ENCODE results near the gene NTNG2. TPM values are rescaled to one million over a fixed set of nuclear protein-coding genes. Genes with fewer than 3 reads are reported as not detected.

NTNG2 gene
- total and polyA plus RNA-seq, 2 donors (not counting 1 experiment from before 2014, with no cell fraction given): 5.0 to 6.6 TPM

- no peak for DNase-seq
- Histone ChIP-seq H3K79me2 (ENCODE audit: control insufficient read depth, insufficient read depth, low read length) (peaks cover 83% of the 10 kb centered on the region), H3K27ac (ENCODE audit: low read length in 2 of 2) (peak overlapping the region in 1 of 2 donors; percentile 8), H4K20me1 (ENCODE audit: control insufficient read depth, insufficient read depth, low read length, poor library complexity, severe bottlenecking) (peaks cover 74% of the 10 kb centered on the region), H3K4me2 (replicated peaks; ENCODE audit: low read depth, low read length, poor library complexity, severe bottlenecking) (no peak overlapping the region), H2AFZ (ENCODE audit: insufficient read depth, low read depth, low read length, poor library complexity, severe bottlenecking) (no peak overlapping the region), H3K9ac (ENCODE audit: low read length) (no peak overlapping the region), H3K36me3 (replicated peaks in 1 of 2; ENCODE audit: control extremely low read depth in 1 of 2, control insufficient read depth in 1 of 2, extremely low read depth in 1 of 2, insufficient read depth in 2 of 2, low read length in 1 of 2) (peaks cover 7 to 91% of the 10 kb centered on the region in 2 experiments), H3K9me3 (ENCODE audit: control extremely low read depth in 1 of 3, control insufficient read depth in 2 of 3, insufficient read depth in 1 of 3, low read length in 2 of 3) (no peaks in the 10 kb centered on the region), H3K4me3 (ENCODE audit: control extremely low read depth in 1 of 5, extremely low read depth in 1 of 5, insufficient read depth in 1 of 5, low read depth in 2 of 5, low read length in 4 of 5) (no peak overlapping the region), H3K27me3 (replicated peaks in 1 of 4; ENCODE audit: control extremely low read depth in 1 of 4, control insufficient read depth in 3 of 4, insufficient read depth in 4 of 4, low read length in 3 of 4) (no peaks in the 10 kb centered on the region), H3K4me1 (ENCODE audit: control insufficient read depth in 2 of 2, insufficient read depth in 2 of 2, low read length in 2 of 2) (no peaks in the 10 kb centered on the region)
- WGBS (ENCODE audit: insufficient coverage): 96% methylated on average over 11 of the region's 13 CpGs
- Mint-ChIP-seq H3K4me1 (peaks cover 2% of the 10 kb centered on the region), H3K4me3 (no peak overlapping the region), H3K9me3 (ENCODE audit: insufficient read depth) (no peaks in the 10 kb centered on the region), H3K27ac (no peak overlapping the region), H3K27me3 (no peaks in the 10 kb centered on the region)
- ChIA-PET POLR2A (no interaction called here), CTCF (no interaction called here)
- TF ChIP-seq CTCF (IDR thresholded peaks at IDR 0.05) (no peak), EZH2 (IDR thresholded peaks at IDR 0.05; ENCODE audit: borderline replicate concordance, insufficient read depth, low read depth, low read length, poor library complexity, severe bottlenecking) (no peak)
- ATAC-seq (ENCODE audit: low read depth): no peak
- intact Hi-C loops (cut with micrococcal nuclease): no loop called here
Measured at GRCh38 chr9:132293145-132293721, 131.4 kb downstream of the NTNG2 start.

Other genes starting within 250 kb of the NTNG2 start
- 17.4 and 24.4 TPM in 2 replicates for gene MED27, start 82.2 kb upstream of the NTNG2 start, total RNA-seq
- 15.0 and 17.7 TPM in 2 replicates for gene MED27, start 82.2 kb upstream of the NTNG2 start, polyA plus RNA-seq
- gene SETX, start 192.9 kb downstream of the NTNG2 start, total RNA-seq: 105 and 114 TPM in 2 replicates
- 29.2 and 39.9 TPM in 2 replicates for gene SETX, start 192.9 kb downstream of the NTNG2 start, polyA plus RNA-seq
- gene TTF1, start 244.8 kb downstream of the NTNG2 start, total RNA-seq: 26.3 and 28.5 TPM in 2 replicates
- 12.3 and 16.3 TPM in 2 replicates for gene TTF1, start 244.8 kb downstream of the NTNG2 start, polyA plus RNA-seq
- gene CFAP77, start 248.2 kb downstream of the NTNG2 start, total RNA-seq: not detected in 2 replicates
- gene CFAP77, start 248.2 kb downstream of the NTNG2 start, polyA plus RNA-seq: not detected in 2 replicates